Panc1 (cell line): ENCODE results near the gene PLEKHG4. TPM values are rescaled to one million over a fixed set of nuclear protein-coding genes. Genes with fewer than 3 reads are reported as not detected.

Source experiments
- ATAC-seq: fragments of 200-7000 bp; cut with Tn5 transposase; 2 replicates; pipeline ENCODE4 v1.9.1; 2020; ENCODE audit warnings: mild to moderate bottlenecking, moderate library complexity
- BruUV-seq: library from RNA; stranded (reverse); fragments of 400-500 nt; replicated peaks from 2 replicates; lab custom pipeline; 2021; lab: Mats Ljungman, UMichigan
- CTCF ChIA-PET: fragments of 300-600 bp; sonication (Branson Sonifier 250); formaldehyde crosslinking; loops from one replicate; lab custom pipeline; 2022; ENCODE audit warnings: antibody characterized with exemption; lab: Charles Lee
- POLR2A ChIA-PET: fragments of 300-600 bp; sonication (Branson Sonifier 250); formaldehyde crosslinking; loops from one replicate; lab custom pipeline; 2022; ENCODE audit warnings: antibody characterized with exemption; lab: Charles Lee
- DNase-seq: peaks from one replicate; pipeline ENCODE4 v3.0.0-alpha.2; 2010; ENCODE audit warnings: low read depth, low spot score
- H3K27ac ChIP-seq: 2 replicates; pipeline ENCODE4 v1.5.1; 2011; ENCODE audit warnings: mild to moderate bottlenecking, low read length, inconsistent platforms
- H3K27me3 ChIP-seq: fragments of 200-500 bp; sonication (Bioruptor generic); 2 replicates; pipeline ENCODE4 v1.6.0; 2014; ENCODE audit warnings: low read length, inconsistent platforms; ENCODE audit not compliant: control insufficient read depth, insufficient read depth
- H3K36me3 ChIP-seq: fragments of 200-500 bp; sonication (Bioruptor generic); 2 replicates; pipeline ENCODE4 v1.5.1; 2014; ENCODE audit warnings: inconsistent platforms, mild to moderate bottlenecking, low read length, moderate library complexity; ENCODE audit not compliant: control insufficient read depth, insufficient read depth
- H3K4me1 ChIP-seq: 2 replicates; pipeline ENCODE4 v1.5.1; 2011; ENCODE audit warnings: inconsistent platforms, mild to moderate bottlenecking, low read length, moderate library complexity; ENCODE audit not compliant: control insufficient read depth, insufficient read depth
- H3K4me3 ChIP-seq, 2 experiments: 2 replicates each; pipeline ENCODE4 v1.5.1; 2011 to 2012; ENCODE audit warnings: low read depth in 2 of 2, low read length in 2 of 2, mild to moderate bottlenecking in 2 of 2, inconsistent platforms in 1 of 2, moderate library complexity in 1 of 2
- H3K9me3 ChIP-seq: fragments of 200-500 bp; sonication (Bioruptor generic); 2 replicates; pipeline ENCODE4 v1.5.1; 2014; ENCODE audit warnings: low read depth, mild to moderate bottlenecking, inconsistent platforms, low read length, moderate library complexity; ENCODE audit not compliant: control insufficient read depth, insufficient read depth
- POLR2AphosphoS5 ChIP-seq: IDR thresholded peaks from 2 replicates; pipeline ENCODE4 v1.6.1; 2012; ENCODE audit warnings: mild to moderate bottlenecking, low read depth, low read length, moderate library complexity
- SIN3A ChIP-seq: IDR thresholded peaks from 2 replicates; pipeline ENCODE4 v1.6.1; 2012; ENCODE audit warnings: low read depth, mild to moderate bottlenecking, low read length, moderate library complexity, borderline replicate concordance; ENCODE audit not compliant: insufficient read depth
- TCF7L2 ChIP-seq: IDR thresholded peaks from 2 replicates; pipeline ENCODE4 v1.6.1; 2011; ENCODE audit warnings: mild to moderate bottlenecking, low read depth, low read length, inconsistent platforms
- in situ Hi-C: cut with HindIII; loops from 2 replicates; pipeline ENCODE4 v1.10.0; 2016; ENCODE audit warnings: low sequenced_read_pairs, low pct_unique_long_range_greater_than_20kb
- intact Hi-C: fragments of 100-400 bp; cut with micrococcal nuclease; formaldehyde crosslinking; loops from one replicate; pipeline ENCODE4 v1.10.0; 2022; ENCODE audit not compliant: unreplicated experiment
- total RNA-seq: library from RNA; stranded (reverse); gene quantifications from one replicate; pipeline ENCODE4 v1.2.1, GENCODE V29; 2021; ENCODE audit not compliant: unreplicated experiment
- TF ChIP-seq, protein P1 (sequence below): fragments of 450-650 bp; IDR thresholded peaks from 2 replicates; pipeline ENCODE4 v1.5.1; 2017; ENCODE audit warnings: mild to moderate bottlenecking
- TF ChIP-seq, protein P2 (sequence below), 2 experiments: IDR thresholded peaks; 2 replicates each; pipeline ENCODE4 v1.6.1; 2011 to 2012; ENCODE audit warnings: low read depth in 2 of 2, control low read depth in 1 of 2, low read length in 1 of 2, mild to moderate bottlenecking in 1 of 2, moderate library complexity in 1 of 2; ENCODE audit not compliant: insufficient read depth in 1 of 2

PLEKHG4 gene
- total RNA-seq, 1 experiment from 2014 or later = 6.7 TPM

DNA sequence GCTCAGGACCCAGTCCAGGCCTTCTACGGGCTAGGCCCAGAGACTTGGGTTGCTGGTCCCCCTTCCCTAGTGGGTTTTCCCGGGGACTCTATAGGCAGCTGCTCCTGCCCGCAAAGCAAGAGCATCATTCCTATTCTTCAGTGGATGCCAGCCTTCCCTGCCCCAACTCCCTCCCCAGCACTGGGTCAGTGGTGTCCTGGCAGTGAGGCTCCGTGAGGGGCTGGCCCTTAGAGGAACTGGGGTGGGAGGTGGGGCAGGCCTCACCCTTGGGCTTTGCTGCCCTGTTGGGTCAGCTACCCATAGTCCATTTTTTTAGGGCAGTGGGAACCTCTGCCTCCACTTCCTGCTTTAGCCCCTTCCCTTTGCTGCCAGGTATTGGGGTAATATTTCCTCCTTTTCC lies 7.9 kb upstream of the PLEKHG4 start:
- intact Hi-C loops = no loop called here
- ChIA-PET POLR2A (no interaction called here), CTCF (interaction anchor here (1.0 kb wide), 1 partner anchor 11 kb away, joined by 3 read pairs; no protein-coding TSS in a partner anchor)
- in situ Hi-C loops = no loop called here
- Histone ChIP-seq H3K27me3 (no peaks in the 10 kb centered on the region), H3K27ac (no peak overlapping the region), H3K36me3 (no peaks in the 10 kb centered on the region), H3K4me3 (no peak overlapping the region), H3K4me1 (no peaks in the 10 kb centered on the region; the same call in 1 of the 2 replicates), H3K9me3 (no peaks in the 10 kb centered on the region)
- DNase-seq (no peak), ATAC-seq (0 out of 2 replicates have a peak, but pooled peaks have one; percentile 41)
- BruUV-seq = no TSS peak
- TF ChIP-seq SIN3A (no peak), TCF7L2 (no peak), POLR2AphosphoS5 (no peak)
- TF ChIP-seq, protein P1, sequence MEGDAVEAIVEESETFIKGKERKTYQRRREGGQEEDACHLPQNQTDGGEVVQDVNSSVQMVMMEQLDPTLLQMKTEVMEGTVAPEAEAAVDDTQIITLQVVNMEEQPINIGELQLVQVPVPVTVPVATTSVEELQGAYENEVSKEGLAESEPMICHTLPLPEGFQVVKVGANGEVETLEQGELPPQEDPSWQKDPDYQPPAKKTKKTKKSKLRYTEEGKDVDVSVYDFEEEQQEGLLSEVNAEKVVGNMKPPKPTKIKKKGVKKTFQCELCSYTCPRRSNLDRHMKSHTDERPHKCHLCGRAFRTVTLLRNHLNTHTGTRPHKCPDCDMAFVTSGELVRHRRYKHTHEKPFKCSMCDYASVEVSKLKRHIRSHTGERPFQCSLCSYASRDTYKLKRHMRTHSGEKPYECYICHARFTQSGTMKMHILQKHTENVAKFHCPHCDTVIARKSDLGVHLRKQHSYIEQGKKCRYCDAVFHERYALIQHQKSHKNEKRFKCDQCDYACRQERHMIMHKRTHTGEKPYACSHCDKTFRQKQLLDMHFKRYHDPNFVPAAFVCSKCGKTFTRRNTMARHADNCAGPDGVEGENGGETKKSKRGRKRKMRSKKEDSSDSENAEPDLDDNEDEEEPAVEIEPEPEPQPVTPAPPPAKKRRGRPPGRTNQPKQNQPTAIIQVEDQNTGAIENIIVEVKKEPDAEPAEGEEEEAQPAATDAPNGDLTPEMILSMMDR = no peak
- TF ChIP-seq, protein P2, sequence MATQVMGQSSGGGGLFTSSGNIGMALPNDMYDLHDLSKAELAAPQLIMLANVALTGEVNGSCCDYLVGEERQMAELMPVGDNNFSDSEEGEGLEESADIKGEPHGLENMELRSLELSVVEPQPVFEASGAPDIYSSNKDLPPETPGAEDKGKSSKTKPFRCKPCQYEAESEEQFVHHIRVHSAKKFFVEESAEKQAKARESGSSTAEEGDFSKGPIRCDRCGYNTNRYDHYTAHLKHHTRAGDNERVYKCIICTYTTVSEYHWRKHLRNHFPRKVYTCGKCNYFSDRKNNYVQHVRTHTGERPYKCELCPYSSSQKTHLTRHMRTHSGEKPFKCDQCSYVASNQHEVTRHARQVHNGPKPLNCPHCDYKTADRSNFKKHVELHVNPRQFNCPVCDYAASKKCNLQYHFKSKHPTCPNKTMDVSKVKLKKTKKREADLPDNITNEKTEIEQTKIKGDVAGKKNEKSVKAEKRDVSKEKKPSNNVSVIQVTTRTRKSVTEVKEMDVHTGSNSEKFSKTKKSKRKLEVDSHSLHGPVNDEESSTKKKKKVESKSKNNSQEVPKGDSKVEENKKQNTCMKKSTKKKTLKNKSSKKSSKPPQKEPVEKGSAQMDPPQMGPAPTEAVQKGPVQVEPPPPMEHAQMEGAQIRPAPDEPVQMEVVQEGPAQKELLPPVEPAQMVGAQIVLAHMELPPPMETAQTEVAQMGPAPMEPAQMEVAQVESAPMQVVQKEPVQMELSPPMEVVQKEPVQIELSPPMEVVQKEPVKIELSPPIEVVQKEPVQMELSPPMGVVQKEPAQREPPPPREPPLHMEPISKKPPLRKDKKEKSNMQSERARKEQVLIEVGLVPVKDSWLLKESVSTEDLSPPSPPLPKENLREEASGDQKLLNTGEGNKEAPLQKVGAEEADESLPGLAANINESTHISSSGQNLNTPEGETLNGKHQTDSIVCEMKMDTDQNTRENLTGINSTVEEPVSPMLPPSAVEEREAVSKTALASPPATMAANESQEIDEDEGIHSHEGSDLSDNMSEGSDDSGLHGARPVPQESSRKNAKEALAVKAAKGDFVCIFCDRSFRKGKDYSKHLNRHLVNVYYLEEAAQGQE (IDR thresholded peaks at IDR 0.05; ENCODE audit: insufficient read depth in 1 of 2, low read depth in 2 of 2, low read length in 1 of 2) = no peak

DNA sequence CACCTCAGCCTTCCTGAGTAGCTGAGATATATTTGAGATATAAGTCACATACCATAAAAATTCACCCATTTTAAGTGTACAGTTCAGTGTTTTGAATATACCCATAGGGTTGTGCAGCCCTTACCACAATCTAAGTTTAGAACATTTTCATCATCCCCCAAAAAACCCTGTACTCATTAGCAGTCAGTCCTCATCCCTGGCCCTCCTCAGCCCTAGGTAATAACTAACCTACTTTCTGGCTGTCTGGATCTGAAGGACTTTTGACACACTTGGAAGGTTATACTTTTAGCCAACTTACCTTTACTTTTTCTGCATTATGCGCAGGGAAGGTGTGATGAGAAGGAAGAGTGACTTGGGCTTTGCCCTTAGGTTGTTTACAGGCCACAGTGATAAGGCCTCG lies 4.0 kb upstream of the PLEKHG4 start:
- peaks cover 6% of the 10 kb centered on the region; the same call in 1 of the 2 replicates for H3K4me1 ChIP-seq
- H3K36me3 ChIP-seq = no peaks in the 10 kb centered on the region; the same call in 1 of the 2 replicates
- H3K4me3 ChIP-seq = no peak overlapping the region
- TF ChIP-seq POLR2AphosphoS5 (no peak), TCF7L2 (no peak), SIN3A (no peak)
- TF ChIP-seq, protein P2 (IDR thresholded peaks at IDR 0.05; ENCODE audit: insufficient read depth in 1 of 2, low read depth in 2 of 2, low read length in 1 of 2) = no peak
- TF ChIP-seq, protein P1 = no peak
- no peaks in the 10 kb centered on the region for H3K27me3 ChIP-seq
- intact Hi-C loops (no loop called here), in situ Hi-C loops (no loop called here)
- POLR2A ChIA-PET = no interaction called here
- H3K9me3 ChIP-seq = no peaks in the 10 kb centered on the region
- CTCF ChIA-PET = no interaction called here
- no peak for DNase-seq
- no peak overlapping the region for H3K27ac ChIP-seq
- ATAC-seq = no peak
- BruUV-seq = no TSS peak
